ENCODE results near the gene ASB11. TPM values are rescaled to one million over a fixed set of nuclear protein-coding genes. Genes with fewer than 3 reads are reported as not detected.

Gene ASB11, protein sequence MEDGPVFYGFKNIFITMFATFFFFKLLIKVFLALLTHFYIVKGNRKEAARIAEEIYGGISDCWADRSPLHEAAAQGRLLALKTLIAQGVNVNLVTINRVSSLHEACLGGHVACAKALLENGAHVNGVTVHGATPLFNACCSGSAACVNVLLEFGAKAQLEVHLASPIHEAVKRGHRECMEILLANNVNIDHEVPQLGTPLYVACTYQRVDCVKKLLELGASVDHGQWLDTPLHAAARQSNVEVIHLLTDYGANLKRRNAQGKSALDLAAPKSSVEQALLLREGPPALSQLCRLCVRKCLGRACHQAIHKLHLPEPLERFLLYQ
- total RNA-seq (not detected), total RNA-seq (0 to 0.39 (median 0) reads per million in 172 experiments)
- not detected for polyA plus RNA-seq (2013, experiment 1 of 2)
- 0.22 TPM for polyA plus RNA-seq (2013, experiment 2 of 2)

DNA sequence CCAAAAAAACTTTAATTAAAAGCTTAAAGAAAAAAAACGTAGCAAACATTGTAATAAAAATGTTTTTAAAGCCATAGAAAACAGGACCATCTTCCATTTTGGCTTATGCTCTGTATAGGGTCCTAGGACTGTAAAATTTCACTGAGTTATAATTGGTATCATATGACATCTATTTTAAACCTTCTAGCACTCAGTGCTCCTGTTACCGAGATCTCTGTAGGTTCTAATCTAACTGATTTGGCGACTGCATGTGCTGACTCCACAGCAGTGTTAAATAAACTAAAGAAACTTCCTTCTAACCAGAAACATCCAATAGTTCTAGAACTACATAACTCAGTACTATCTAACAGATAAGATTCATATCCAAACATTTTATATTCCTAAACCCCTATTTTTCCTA is at the start of gene ASB11:
Gene ASB11, minus strand, starts transcription at position 132 of the 400 bp plus-strand sequence. Its CDS starts 35 bp downstream, at position 97.
- intact Hi-C loops (cut with DNase I, micrococcal nuclease), result no loop called here
- ATAC-seq (ENCODE audit: poor library complexity) (no peak), DNase-seq (no peak)
- Histone ChIP-seq H3K27ac (ENCODE audit: low read depth in 1 of 2, low read length in 2 of 2) (no peak within 1 kb of the TSS), H3K4me1 (ENCODE audit: insufficient read depth, low read length) (no peaks in the 10 kb centered on the region), H3K4me3 (ENCODE audit: low read length) (no peak within 1 kb of the TSS), H3K9me3 (ENCODE audit: control insufficient read depth in 1 of 2, insufficient read depth in 1 of 2, low read length in 2 of 2) (no peaks in the 10 kb centered on the region), H3K36me3 (ENCODE audit: insufficient read depth, low read length) (peaks cover 3% of the 10 kb centered on the region), H3K27me3 (ENCODE audit: control insufficient read depth in 1 of 2, insufficient read depth in 2 of 2, low read length in 2 of 2) (no peaks in the 10 kb centered on the region)
- Mint-ChIP-seq H3K4me1 (ENCODE audit: low read depth) (no peaks in the 10 kb centered on the region), H3K27ac (no peak within 1 kb of the TSS), H3K9me3 (no peaks in the 10 kb centered on the region), H3K4me3 (no peak within 1 kb of the TSS), H3K36me3 (ENCODE audit: low read depth) (peaks cover 11% of the 10 kb centered on the region), H3K27me3 (no peaks in the 10 kb centered on the region)
- CTCF ChIA-PET, result no interaction called here
- POLR2A ChIA-PET, result no interaction called here
- TF ChIP-seq, protein P1, sequence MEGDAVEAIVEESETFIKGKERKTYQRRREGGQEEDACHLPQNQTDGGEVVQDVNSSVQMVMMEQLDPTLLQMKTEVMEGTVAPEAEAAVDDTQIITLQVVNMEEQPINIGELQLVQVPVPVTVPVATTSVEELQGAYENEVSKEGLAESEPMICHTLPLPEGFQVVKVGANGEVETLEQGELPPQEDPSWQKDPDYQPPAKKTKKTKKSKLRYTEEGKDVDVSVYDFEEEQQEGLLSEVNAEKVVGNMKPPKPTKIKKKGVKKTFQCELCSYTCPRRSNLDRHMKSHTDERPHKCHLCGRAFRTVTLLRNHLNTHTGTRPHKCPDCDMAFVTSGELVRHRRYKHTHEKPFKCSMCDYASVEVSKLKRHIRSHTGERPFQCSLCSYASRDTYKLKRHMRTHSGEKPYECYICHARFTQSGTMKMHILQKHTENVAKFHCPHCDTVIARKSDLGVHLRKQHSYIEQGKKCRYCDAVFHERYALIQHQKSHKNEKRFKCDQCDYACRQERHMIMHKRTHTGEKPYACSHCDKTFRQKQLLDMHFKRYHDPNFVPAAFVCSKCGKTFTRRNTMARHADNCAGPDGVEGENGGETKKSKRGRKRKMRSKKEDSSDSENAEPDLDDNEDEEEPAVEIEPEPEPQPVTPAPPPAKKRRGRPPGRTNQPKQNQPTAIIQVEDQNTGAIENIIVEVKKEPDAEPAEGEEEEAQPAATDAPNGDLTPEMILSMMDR (IDR thresholded peaks at IDR 0.05), result no peak

DNA sequence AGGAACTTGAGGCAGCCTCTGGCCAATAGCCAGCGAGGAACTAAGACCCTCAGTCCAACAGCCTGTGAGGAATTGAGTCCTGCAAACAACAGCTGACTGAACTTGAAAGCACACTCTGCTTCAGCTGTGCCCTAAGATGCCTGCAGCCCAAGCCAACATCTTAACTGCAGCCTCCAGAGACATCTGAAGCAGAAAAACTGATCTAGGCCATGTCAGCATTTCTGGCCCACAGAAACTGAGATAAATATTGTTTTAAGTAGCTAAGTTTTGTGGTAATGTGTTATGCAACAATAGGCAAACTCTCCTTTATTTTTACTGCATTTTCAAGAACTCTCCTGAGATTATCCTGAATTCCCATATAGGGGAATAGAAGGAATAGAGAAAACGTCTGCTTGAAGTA is 44.3 kb upstream of the ASB11 start:
- Histone ChIP-seq H3K27ac (ENCODE audit: low read depth in 1 of 2, low read length in 2 of 2) (no peak overlapping the region), H3K4me1 (ENCODE audit: insufficient read depth, low read length) (no peaks in the 10 kb centered on the region), H3K4me3 (ENCODE audit: low read length) (no peak overlapping the region), H3K36me3 (ENCODE audit: insufficient read depth, low read length) (no peaks in the 10 kb centered on the region), H3K9me3 (ENCODE audit: control insufficient read depth in 1 of 2, insufficient read depth in 1 of 2, low read length in 2 of 2) (no peaks in the 10 kb centered on the region), H3K27me3 (ENCODE audit: control insufficient read depth in 1 of 2, insufficient read depth in 2 of 2, low read length in 2 of 2) (no peaks in the 10 kb centered on the region)
- peaks cover 8% of the 10 kb centered on the region for H3K27me3 Mint-ChIP-seq
- no peaks in the 10 kb centered on the region for H3K4me1 Mint-ChIP-seq (ENCODE audit: low read depth)
- ChIA-PET POLR2A (no interaction called here), CTCF (no interaction called here)
- no peak for ATAC-seq (ENCODE audit: poor library complexity)
- no peak overlapping the region for H3K27ac Mint-ChIP-seq
- H3K36me3 Mint-ChIP-seq (ENCODE audit: low read depth), result no peaks in the 10 kb centered on the region
- no peaks in the 10 kb centered on the region for H3K9me3 Mint-ChIP-seq
- H3K4me3 Mint-ChIP-seq, result no peak overlapping the region
- no peak for DNase-seq
- intact Hi-C loops (cut with DNase I, micrococcal nuclease), result no loop called here
- TF ChIP-seq, protein P1 (IDR thresholded peaks at IDR 0.05), result no peak

DNA sequence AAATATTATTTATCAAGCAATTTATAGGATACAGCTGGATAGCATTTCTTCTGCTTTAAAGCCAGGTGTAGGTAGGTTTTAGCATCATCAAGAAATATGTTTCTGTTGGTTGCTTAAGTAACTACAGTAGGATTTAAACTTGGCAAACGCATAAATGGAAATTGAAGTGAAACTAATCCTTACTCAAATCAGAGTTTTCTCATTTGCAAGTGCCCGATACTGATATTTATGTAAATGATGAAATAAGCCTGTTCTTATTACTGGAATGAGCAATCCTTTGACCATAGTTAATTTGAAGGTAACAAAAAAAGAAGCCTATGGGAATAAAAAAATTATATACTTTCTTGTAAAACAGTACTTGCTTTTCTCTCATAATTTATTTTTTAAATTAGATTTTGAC is 43.1 kb upstream of the ASB11 start:
- intact Hi-C loops (cut with DNase I, micrococcal nuclease), result no loop called here
- no peak for ATAC-seq (ENCODE audit: poor library complexity)
- no peaks in the 10 kb centered on the region for H3K4me1 Mint-ChIP-seq (ENCODE audit: low read depth)
- peaks cover 7% of the 10 kb centered on the region for H3K27me3 Mint-ChIP-seq
- CTCF ChIA-PET, result interaction anchor here (1.0 kb wide), 1 partner anchor 9 kb away, joined by 3 read pairs; no protein-coding TSS in a partner anchor
- no peak overlapping the region for H3K4me3 Mint-ChIP-seq
- no peaks in the 10 kb centered on the region for H3K36me3 Mint-ChIP-seq (ENCODE audit: low read depth)
- Histone ChIP-seq H3K9me3 (ENCODE audit: control insufficient read depth in 1 of 2, insufficient read depth in 1 of 2, low read length in 2 of 2) (no peaks in the 10 kb centered on the region), H3K4me3 (ENCODE audit: low read length) (no peak overlapping the region), H3K4me1 (ENCODE audit: insufficient read depth, low read length) (no peaks in the 10 kb centered on the region), H3K36me3 (ENCODE audit: insufficient read depth, low read length) (no peaks in the 10 kb centered on the region), H3K27me3 (ENCODE audit: control insufficient read depth in 1 of 2, insufficient read depth in 2 of 2, low read length in 2 of 2) (no peaks in the 10 kb centered on the region), H3K27ac (ENCODE audit: low read depth in 1 of 2, low read length in 2 of 2) (no peak overlapping the region)
- H3K27ac Mint-ChIP-seq, result no peak overlapping the region
- POLR2A ChIA-PET, result no interaction called here
- TF ChIP-seq, protein P1 (IDR thresholded peaks at IDR 0.05), result no peak
- no peak for DNase-seq
- H3K9me3 Mint-ChIP-seq, result no peaks in the 10 kb centered on the region
